GM10847 (cell line): ENCODE measurements around the gene SERPINA12.

ENCODE experiments used
- POLR2A ChIP-seq: IDR thresholded peaks from 2 replicates; pipeline ENCODE4 v1.6.1; 2011; ENCODE audit not compliant: insufficient read length; ENCODE audit errors: extremely low read depth

SERPINA12 gene

DNA sequence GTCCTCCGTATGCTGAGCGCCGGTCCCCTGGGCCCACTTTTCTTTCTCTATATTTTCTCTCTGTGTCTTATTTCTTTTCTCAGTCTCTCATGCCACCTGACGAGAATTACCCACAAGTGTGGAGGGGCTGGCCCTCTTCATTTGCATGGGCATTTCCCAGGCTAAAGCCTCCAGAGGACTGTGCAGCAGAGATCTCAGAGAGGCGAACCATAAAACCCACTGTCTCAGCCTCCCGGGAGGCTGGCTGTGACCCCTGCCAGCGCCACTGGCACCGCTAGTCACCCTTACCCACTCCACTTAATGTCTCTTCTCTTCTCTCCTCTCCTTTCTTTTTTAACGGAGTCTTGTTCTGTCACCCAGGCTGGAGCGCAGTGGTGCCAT is 26.2 kb downstream of the SERPINA12 start:
- no peak for TF ChIP-seq POLR2A

DNA sequence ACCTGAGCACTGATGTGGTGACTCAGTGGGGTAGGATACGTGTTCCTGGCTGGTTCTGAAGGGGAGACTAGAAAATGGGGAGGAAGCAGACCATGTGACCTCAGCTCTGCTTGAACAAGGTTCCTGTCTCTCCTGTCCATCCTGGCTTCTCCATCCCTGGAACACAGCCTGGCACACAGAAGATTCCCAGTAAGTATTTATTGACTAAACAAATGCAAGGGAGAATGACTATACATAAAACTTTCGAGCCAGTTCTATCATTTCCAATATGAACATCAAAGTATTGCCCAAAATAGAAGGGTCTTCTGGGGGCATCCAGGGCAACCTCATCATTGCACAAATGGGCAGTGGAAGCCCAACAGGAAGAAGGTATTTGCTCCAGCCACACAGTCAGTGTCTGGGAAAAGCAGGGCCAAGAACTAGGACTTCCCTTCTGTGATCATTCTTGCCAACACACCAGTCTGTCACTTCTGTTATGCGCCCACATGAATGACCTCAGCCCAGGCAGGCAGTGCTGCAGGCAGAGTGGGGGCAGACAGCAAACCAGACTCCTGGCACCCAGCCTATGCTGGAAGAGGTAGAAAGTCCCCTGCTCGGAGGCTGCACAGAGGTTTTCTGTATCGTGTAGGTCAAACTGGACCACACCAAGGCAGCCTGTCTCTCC is 27.7 kb downstream of the SERPINA12 start:
- TF ChIP-seq POLR2A = no peak

DNA sequence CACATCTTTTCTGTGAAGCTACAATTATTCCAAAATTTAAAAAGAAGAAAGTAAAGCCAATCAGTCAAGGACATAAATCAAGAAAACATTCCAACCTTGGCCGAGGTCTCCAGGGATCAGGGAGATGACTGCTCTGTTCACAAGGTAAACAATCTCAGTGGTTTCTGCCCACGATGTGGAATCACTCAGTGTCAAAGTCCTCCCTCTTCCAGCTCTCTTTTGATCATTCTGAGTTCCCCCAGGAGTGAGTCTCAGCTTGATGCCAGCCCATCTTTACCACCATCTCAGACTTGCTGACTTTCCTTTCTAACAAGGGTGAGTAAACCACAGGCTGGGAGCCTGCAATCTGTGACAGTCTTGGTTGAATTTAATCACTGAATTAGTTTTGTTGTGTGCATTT is 28.5 kb downstream of the SERPINA12 start:
- no peak for TF ChIP-seq POLR2A

DNA sequence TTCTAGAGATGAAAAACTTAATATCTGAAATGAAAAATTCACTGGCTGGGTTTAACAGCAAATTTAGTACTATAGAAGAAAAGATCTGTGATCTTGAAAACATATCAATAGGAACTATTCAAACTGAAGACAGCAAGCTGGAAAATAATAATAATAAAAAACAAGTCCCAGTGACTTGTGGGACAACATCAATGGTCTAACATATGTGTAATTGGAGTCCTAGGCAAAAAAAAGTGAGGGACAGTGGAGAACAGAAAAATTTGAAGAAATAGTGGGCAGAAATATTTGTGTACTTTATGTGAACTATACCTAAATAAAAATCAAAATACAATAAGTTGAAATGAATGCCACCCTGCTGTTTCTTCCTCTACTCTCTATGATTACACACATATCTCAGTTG is 30.8 kb downstream of the SERPINA12 start:
- no peak for TF ChIP-seq POLR2A

DNA sequence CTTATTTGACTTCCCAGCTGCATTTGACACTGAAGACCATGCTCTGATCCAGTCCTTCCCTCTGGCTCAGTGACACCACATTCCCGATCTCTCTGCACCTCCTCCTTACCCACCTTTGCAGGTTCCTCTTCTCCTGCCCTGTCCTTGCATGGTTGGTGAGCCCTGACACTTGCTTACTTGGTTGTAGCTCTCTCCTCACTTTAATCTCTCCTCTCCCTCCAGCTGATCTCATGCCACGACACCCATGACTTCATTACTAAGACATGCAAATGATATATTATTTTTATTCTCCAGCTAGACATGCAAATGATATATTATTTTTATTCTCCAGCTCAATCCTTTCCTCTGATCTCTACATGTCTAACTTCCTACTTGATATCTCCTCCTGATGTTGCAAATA is 33.2 kb downstream of the SERPINA12 start, which contains the start of gene SERPINA9:
TSS of gene SERPINA9 (minus strand) at position 175 of the 400 bp plus-strand sequence. CDS start 6,357 bp downstream, outside the sequence.
- TF ChIP-seq POLR2A = no peak

DNA sequence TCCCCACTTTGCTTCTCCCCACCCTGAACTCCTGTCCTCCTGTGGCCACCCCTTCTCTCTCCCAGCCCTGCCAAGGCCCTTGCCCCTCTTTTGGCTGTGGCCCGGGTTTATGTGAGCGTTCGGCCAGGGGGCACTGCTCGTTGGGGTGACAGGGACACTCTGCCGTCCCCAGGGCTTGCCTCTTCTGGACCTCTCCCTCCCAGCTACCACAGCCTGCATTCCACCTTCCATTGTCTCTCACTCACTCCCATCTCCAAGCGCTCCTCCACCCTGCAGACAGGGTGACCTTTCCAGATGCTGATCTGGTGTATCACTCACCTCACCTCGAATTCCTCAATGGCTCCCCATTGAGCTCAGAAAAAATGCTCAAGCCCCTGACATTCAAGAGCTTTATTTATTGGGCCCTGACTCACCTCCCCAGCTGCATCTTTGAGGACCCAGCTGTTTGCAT is 34.7 kb downstream of the SERPINA12 start:
- TF ChIP-seq POLR2A = no peak

DNA sequence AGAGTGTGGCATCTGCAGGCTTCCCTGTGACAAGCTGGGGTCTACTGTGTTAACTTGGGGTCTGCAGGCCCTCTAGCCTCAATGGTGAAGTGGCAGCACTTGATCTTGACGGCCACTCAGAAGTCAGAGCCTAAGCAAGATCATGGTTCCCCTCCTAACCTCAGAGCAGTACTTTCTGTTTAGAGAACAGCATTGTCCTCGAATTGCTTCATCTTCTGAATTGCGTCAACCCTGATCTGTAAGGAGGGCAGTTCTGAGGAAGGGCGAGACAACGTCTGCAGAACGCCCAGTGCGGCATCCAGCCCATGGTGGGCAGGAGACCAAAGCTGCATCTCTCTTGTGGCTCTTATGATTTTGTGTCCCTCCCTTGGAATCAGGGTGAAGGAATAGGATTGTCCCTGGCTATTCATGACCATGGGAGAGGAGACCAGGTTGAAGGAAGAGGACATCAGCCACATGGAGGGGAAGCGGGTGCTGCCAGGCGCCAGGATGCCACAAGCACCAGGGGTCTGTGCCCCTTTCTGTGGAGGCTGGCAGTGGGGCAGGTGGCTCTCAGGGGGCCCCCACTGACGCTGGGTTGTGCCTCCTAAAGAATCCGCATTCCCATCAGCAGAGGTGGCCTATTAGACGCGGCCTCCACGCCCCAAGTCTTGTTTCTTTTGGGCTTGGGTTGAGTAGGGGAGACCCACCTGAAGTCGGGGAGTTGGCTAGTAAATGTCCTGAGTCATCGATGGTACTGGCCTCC is 35.4 kb downstream of the SERPINA12 start:
- TF ChIP-seq POLR2A = no peak

DNA sequence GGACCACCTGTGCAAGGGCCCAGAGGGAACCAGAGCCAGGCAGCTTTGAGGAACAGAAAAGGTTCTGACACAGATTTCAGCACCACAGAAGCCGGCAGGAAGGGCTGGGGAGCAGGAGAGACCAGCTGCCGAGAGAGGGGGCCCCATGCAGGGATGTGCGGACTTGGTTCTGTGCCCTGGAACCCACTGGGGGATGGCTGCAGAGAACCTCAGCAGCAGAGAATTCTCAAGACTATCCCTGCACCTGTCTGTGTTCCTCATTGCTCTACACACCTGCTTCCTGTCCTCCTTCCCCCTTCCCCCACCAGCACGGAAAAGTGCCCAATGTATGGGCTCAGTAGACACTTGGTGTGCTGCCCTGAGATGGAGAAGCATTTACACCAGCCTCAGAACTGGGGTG is 36.4 kb downstream of the SERPINA12 start:
- no peak for TF ChIP-seq POLR2A

DNA sequence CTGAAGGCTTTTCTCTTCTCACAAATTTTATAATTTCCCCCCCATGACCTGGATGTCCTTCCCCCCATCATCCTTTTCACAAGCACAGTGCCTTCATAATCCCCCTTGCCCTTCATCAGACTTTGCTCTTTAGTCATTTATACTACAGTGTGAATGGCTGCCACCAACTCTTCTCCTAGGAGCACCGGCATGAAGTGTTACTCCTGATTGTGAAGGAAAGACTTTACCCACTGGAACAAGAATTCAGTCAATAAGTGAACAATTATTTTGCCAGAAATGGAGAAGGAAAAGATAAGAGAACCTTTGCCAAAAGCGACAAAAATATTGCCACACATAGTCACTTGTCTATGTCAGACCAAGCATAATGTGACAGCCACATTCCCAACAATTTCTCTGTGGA is 38.2 kb downstream of the SERPINA12 start:
- TF ChIP-seq POLR2A = no peak

DNA sequence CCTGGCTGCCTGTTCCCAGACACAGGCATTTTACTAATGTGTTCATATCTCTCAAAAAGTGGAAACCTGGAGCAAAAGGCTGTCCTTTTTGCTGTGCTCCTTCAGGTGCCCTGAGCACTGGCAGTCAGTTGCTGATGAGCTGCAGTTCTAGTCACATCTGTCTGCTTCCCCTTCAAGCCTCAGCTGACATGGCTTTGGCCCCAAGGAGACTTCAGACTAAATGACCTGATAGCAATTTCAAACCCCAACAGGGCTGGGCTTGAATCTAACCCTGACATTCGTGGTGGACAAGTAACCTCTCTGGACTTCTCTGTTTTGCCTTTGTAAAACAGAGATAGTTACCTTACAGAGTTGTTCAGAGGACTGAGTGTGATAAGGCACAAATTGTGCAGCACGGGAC is 39.0 kb downstream of the SERPINA12 start:
- TF ChIP-seq POLR2A = no peak

DNA sequence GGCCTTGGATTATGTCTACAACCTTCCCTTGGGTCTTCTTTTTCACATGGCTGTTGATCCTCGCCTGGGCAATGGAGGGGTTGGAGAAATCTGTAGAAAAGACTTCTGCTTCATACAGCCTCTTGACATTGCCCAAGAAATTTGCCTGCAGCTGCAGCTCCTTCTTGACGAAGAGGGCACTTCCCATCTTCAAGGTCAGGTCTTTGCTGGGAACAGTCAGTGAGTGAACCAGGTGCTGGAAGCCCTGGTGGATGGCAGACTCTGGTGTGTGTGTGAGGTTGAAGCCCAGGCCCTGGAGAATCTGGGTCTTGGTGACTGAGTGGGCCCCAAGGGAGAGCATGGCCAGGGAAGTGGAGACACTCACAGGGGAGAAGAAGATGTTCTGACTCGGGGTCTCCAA is 40.0 kb downstream of the SERPINA12 start:
- no peak for TF ChIP-seq POLR2A

DNA sequence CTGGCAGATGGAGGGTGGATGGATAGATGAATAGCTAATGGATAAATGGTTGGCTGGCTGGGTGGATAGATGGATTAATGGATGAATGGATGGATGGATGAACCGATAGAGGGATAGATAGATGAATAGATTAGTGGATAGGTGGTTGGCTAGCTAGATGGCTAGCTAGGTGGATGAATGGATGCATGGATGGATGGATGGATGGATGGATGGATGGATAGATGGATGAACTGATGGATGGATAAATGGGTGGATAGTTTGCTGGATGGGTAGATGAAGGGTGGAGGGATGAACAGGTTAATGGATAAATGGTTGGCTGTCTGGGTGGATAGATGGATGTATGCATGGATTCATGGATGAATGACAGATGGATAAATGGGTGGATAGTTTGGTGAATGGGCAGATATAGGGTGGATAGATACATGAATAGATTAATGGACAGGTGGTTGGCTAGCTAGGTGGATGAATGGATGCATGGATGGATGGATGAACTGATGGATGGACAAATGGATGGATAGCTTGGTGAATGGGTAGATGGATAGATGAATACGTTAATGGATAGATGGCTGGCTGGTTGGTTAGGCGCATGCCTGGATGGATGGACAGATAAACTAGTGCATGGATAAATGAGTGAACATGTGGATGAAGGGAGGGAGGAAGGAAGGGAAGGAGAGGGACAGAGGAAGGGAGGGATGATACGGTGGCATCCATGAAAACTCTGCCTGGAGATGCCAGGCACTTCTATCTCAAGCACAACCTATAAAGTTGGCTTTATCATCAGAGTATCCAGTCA is 41.3 kb downstream of the SERPINA12 start:
- no peak for TF ChIP-seq POLR2A

DNA sequence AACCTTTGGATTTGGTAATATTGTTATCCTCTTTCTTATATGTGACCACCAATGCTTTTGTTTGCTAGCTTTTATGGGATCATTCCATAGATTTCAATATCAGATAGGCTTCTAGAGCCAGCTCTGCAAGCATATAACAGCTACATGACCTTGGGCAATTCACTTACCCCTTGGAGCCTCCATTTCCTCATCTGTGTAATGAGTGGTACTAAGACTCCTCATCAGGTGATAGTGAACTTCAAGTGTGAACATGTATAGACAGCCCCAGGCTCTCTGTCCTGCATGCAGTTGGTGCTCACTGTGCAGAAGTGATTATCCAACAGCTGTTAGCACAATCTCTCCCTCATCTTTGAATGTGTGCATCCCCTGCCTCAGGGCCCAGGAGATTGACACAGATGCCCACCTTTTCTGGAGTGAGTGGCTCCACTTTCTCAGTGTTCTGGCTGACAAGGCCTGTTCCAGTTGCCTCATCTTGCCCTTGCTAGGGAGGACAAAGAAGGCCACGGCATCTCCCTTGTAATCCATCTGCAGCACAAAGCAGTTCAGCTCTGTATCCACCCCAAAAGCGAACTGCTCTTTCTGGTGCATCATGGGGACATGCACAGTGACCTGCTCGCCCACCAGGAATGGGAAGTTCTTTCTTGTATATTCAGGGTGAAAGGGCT is 42.4 kb downstream of the SERPINA12 start:
- no peak for TF ChIP-seq POLR2A

DNA sequence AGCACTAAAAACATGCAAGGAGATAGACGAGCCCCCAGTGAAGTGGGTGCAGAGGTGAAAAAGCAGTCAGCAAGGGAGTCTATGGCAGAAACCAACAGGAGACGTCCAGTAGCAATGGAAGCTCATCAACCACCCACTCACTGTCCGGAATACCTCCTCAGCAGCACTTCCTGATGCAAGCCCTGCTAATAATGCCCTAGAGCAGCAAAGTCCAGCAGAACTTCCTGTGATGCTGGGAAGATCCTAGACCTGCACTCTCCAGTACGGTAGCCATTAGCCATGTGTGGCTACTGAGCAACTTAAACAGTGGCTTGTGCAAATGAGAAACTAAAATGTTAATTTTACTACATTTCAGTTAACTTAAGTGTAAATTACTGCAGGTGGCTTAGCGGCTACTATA is 44.2 kb downstream of the SERPINA12 start:
- no peak for TF ChIP-seq POLR2A

DNA sequence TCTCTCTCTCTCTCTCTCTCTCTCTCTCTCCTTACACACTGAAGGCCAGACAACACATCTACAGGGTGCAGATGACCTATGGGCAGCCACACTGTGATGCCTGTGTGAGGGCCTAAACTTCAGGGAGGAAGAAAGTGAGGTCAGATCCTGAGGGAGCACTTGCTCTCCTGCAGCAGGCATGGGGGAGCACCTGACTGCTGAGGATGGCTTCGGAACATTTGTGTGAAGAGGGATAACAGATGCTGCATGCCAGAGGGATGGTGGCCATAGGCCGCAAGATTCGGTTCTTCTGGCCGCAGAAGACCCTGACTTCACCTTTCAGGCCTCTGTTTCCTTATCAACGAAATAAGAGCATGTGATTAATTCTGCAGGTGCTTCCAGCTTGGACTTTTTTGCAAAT is 45.0 kb downstream of the SERPINA12 start:
- no peak for TF ChIP-seq POLR2A

DNA sequence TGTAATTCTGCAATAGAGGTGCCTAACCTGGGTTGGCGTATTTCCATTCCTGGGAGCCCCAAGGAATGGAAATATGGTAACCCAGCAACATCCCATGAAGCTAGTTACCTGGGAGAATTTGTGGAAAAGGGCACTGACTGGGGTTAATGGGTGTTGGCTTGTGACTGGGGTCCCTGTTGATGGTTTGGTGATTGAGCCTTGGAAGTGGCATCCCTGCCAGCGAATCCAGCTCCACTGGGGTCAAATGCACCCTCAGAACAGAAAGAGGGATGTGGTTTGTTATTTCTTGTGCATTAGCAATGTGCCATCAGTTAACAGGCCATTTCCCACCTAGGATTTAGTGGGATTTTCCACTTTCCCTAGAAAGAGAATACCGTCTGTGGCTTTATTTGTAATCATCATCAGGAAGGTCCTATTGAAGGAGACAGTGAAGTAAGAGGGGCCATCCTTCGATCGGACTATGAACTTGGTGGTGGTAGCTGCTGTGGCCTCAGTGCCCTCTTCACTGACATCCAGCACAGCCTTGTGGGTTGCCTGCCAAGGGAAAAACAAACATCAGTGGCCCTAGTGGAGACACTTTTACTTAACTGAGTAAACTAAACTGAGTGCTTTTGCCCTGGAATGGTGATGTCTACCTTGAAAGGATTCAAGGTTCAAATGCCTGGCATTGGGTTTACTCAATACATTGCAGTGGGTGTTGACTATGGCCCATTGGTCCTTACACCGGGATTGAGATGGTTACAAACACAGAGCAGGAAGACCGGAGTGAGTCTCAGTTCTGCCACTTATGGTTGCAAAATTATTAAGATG is 46.3 kb downstream of the SERPINA12 start:
- no peak for TF ChIP-seq POLR2A
